Central memory CD8-positive, alpha-beta T cell (primary cell): Measurements from ENCODE around the gene SPACDR.

ENCODE experiments used
- ATAC-seq: fragments of 150-1000 bp; cut with Tn5 transposase; replicated peaks from 2 replicates; pipeline ENCODE4 v1.10.0; 2022; ENCODE audit warnings: mild to moderate bottlenecking, moderate FRiP score, moderate number of reproducible peaks; ENCODE audit not compliant: poor library complexity, severe bottlenecking; ENCODE audit errors: extremely low read depth
- DNase-seq, 2 donors: peaks; one replicate each; pipeline ENCODE4 v3.0.0; 2021; ENCODE audit warnings: low spot score in 2 of 2
- H3K27ac Mint-ChIP-seq: one replicate; pipeline ENCODE4 v1.8.0; 2022; ENCODE audit warnings: low read depth, mild to moderate bottlenecking, moderate library complexity, mixed read lengths
- H3K27me3 Mint-ChIP-seq: one replicate; pipeline ENCODE4 v1.8.0; 2022; ENCODE audit warnings: mixed read lengths
- H3K36me3 Mint-ChIP-seq: one replicate; pipeline ENCODE4 v1.8.0; 2022; ENCODE audit warnings: mild to moderate bottlenecking, moderate library complexity, mixed read lengths; ENCODE audit not compliant: insufficient read depth
- H3K4me1 Mint-ChIP-seq: one replicate; pipeline ENCODE4 v1.8.0; 2022; ENCODE audit warnings: mixed read lengths
- H3K4me3 Mint-ChIP-seq: one replicate; pipeline ENCODE4 v1.8.0; 2022; ENCODE audit warnings: mild to moderate bottlenecking, moderate library complexity, mixed read lengths
- H3K9me3 Mint-ChIP-seq: one replicate; pipeline ENCODE4 v1.8.0; 2022; ENCODE audit warnings: mixed read lengths

Gene SPACDR

GRCh38 chr7:100425347-100425746, 38.7 kb downstream of the SPACDR start:
- no peak for ATAC-seq
- H3K27me3 Mint-ChIP-seq, result peaks cover 7% of the 10 kb centered on the region
- H3K27ac Mint-ChIP-seq, result no peak overlapping the region
- H3K9me3 Mint-ChIP-seq, result no peaks in the 10 kb centered on the region
- DNase-seq, result no peak
- H3K4me1 Mint-ChIP-seq, result peaks cover 18% of the 10 kb centered on the region
- peaks cover 22% of the 10 kb centered on the region for H3K36me3 Mint-ChIP-seq
- H3K4me3 Mint-ChIP-seq, result no peak overlapping the region

GRCh38 chr7:100423315-100423714, 40.7 kb downstream of the SPACDR start:
- DNase-seq (no peak), ATAC-seq (no peak)
- Mint-ChIP-seq H3K27me3 (no peaks in the 10 kb centered on the region), H3K36me3 (peaks cover 5% of the 10 kb centered on the region), H3K4me3 (no peak overlapping the region), H3K9me3 (no peaks in the 10 kb centered on the region), H3K4me1 (peaks cover 2% of the 10 kb centered on the region), H3K27ac (no peak overlapping the region)

GRCh38 chr7:100419660-100420226, 44.3 kb downstream of the SPACDR start:
- Mint-ChIP-seq H3K4me1 (no peaks in the 10 kb centered on the region), H3K27ac (no peak overlapping the region), H3K4me3 (no peak overlapping the region), H3K36me3 (peaks cover 2% of the 10 kb centered on the region), H3K9me3 (no peaks in the 10 kb centered on the region), H3K27me3 (no peaks in the 10 kb centered on the region)
- ATAC-seq, result no peak
- no peak for DNase-seq

GRCh38 chr7:100418930-100419659, 45.0 kb downstream of the SPACDR start:
- ATAC-seq, result no peak

GRCh38 chr7:100415448-100415847, 48.6 kb downstream of the SPACDR start:
- peaks cover 2% of the 10 kb centered on the region for H3K36me3 Mint-ChIP-seq
- no peaks in the 10 kb centered on the region for H3K9me3 Mint-ChIP-seq
- DNase-seq (no peak), ATAC-seq (no peak)
- no peak overlapping the region for H3K4me3 Mint-ChIP-seq
- H3K4me1 Mint-ChIP-seq, result no peaks in the 10 kb centered on the region
- no peaks in the 10 kb centered on the region for H3K27me3 Mint-ChIP-seq
- no peak overlapping the region for H3K27ac Mint-ChIP-seq

More at GRCh38 chr7:100418930-100419659, 45.0 kb downstream of the SPACDR start:
- Mint-ChIP-seq H3K27ac (no peak overlapping the region), H3K9me3 (no peaks in the 10 kb centered on the region), H3K27me3 (no peaks in the 10 kb centered on the region), H3K4me1 (no peaks in the 10 kb centered on the region), H3K4me3 (no peak overlapping the region), H3K36me3 (peaks cover 2% of the 10 kb centered on the region)
- no peak for DNase-seq

- no peak for DNase-seq
- Mint-ChIP-seq H3K4me1 (no peaks in the 10 kb centered on the region), H3K36me3 (no peaks in the 10 kb centered on the region), H3K9me3 (no peaks in the 10 kb centered on the region), H3K4me3 (no peak overlapping the region), H3K27ac (no peak overlapping the region), H3K27me3 (no peaks in the 10 kb centered on the region)
- ATAC-seq, result no peak
Measured at GRCh38 chr7:100413889-100414288, 50.2 kb downstream of the SPACDR start.

GRCh38 chr7:100413346-100413745, 50.7 kb downstream of the SPACDR start:
- Mint-ChIP-seq H3K4me3 (no peak overlapping the region), H3K4me1 (no peaks in the 10 kb centered on the region), H3K27ac (no peak overlapping the region), H3K36me3 (no peaks in the 10 kb centered on the region), H3K27me3 (no peaks in the 10 kb centered on the region), H3K9me3 (no peaks in the 10 kb centered on the region)
- ATAC-seq, result no peak
- DNase-seq, result no peak

- no peak for ATAC-seq
- no peaks in the 10 kb centered on the region for H3K9me3 Mint-ChIP-seq
- DNase-seq, result no peak
- H3K4me3 Mint-ChIP-seq, result no peak overlapping the region
- no peaks in the 10 kb centered on the region for H3K4me1 Mint-ChIP-seq
- H3K27ac Mint-ChIP-seq, result no peak overlapping the region
- no peaks in the 10 kb centered on the region for H3K36me3 Mint-ChIP-seq
- H3K27me3 Mint-ChIP-seq, result no peaks in the 10 kb centered on the region
Measured at GRCh38 chr7:100411101-100411500, 53.0 kb downstream of the SPACDR start.

GRCh38 chr7:100407285-100408180, 56.5 kb downstream of the SPACDR start:
- ATAC-seq, result peak; percentile 86
- Mint-ChIP-seq H3K4me3 (no peak overlapping the region), H3K9me3 (no peaks in the 10 kb centered on the region), H3K36me3 (no peaks in the 10 kb centered on the region), H3K27me3 (no peaks in the 10 kb centered on the region), H3K27ac (no peak overlapping the region), H3K4me1 (no peaks in the 10 kb centered on the region)
- DNase-seq, result peak in 1 of 2 donors; percentile 44

- ATAC-seq (no peak), DNase-seq (no peak)
- Mint-ChIP-seq H3K4me3 (no peak overlapping the region), H3K9me3 (no peaks in the 10 kb centered on the region), H3K27ac (no peak overlapping the region), H3K36me3 (no peaks in the 10 kb centered on the region), H3K4me1 (no peaks in the 10 kb centered on the region), H3K27me3 (no peaks in the 10 kb centered on the region)
Measured at GRCh38 chr7:100406767-100407166, 57.3 kb downstream of the SPACDR start.
